GM21367 (cell line): Measurements from ENCODE around the gene TRIM25.

Experiments used
- ATAC-seq: cut with Tn5 transposase; IDR thresholded peaks from one replicate; pipeline ENCODE4 v1.9.1; 2021; ENCODE audit not compliant: unreplicated experiment

TRIM25 gene

GRCh38 chr17:56896217-56896967 lies 17.5 kb downstream of the TRIM25 start:
- ATAC-seq, result no peak

- ATAC-seq, result no peak
Observed at GRCh38 chr17:56894859-56895455, 18.9 kb downstream of the TRIM25 start.

GRCh38 chr17:56893503-56893902 lies 20.3 kb downstream of the TRIM25 start:
- no peak for ATAC-seq

- no peak for ATAC-seq
Observed at GRCh38 chr17:56892333-56892732, 21.5 kb downstream of the TRIM25 start.

- no peak for ATAC-seq
Observed at GRCh38 chr17:56891751-56892150, 22.1 kb downstream of the TRIM25 start.

- no peak for ATAC-seq
Observed at GRCh38 chr17:56890906-56891674, 22.8 kb downstream of the TRIM25 start.

- ATAC-seq, result no peak
Observed at GRCh38 chr17:56890390-56890789, 23.5 kb downstream of the TRIM25 start.

GRCh38 chr17:56887552-56888467 lies 26.0 kb downstream of the TRIM25 start:
- no peak for ATAC-seq

- ATAC-seq, result no peak
Observed at GRCh38 chr17:56887105-56887504, 26.7 kb downstream of the TRIM25 start.

- no peak for ATAC-seq
Observed at GRCh38 chr17:56886288-56886731, 27.5 kb downstream of the TRIM25 start.

GRCh38 chr17:56885312-56885657 lies 28.6 kb downstream of the TRIM25 start:
- no peak for ATAC-seq

- no peak for ATAC-seq
Observed at GRCh38 chr17:56884483-56885311, 29.2 kb downstream of the TRIM25 start.

- no peak for ATAC-seq
Observed at GRCh38 chr17:56883616-56884015, 30.2 kb downstream of the TRIM25 start.

GRCh38 chr17:56881685-56882295 lies 32.1 kb downstream of the TRIM25 start:
- ATAC-seq, result no peak

- ATAC-seq, result no peak
Observed at GRCh38 chr17:56880571-56880970, 33.3 kb downstream of the TRIM25 start.

GRCh38 chr17:56880133-56880532 lies 33.7 kb downstream of the TRIM25 start:
- no peak for ATAC-seq

- no peak for ATAC-seq
Observed at GRCh38 chr17:56879280-56879679, 34.6 kb downstream of the TRIM25 start.

GRCh38 chr17:56876766-56877179 lies 37.1 kb downstream of the TRIM25 start:
- no peak for ATAC-seq

GRCh38 chr17:56870081-56870651 lies 43.7 kb downstream of the TRIM25 start:
- no peak for ATAC-seq
